GM21737 (cell line): ENCODE results near the gene NOTCH1.

ENCODE experiments used
- ATAC-seq: cut with Tn5 transposase; IDR thresholded peaks from one replicate; pipeline ENCODE4 v1.9.1; 2021; ENCODE audit warnings: mild to moderate bottlenecking, moderate library complexity; ENCODE audit not compliant: unreplicated experiment

The NOTCH1 gene

GRCh38 chr9:136470356-136470755, 75.5 kb downstream of the NOTCH1 start:
- ATAC-seq = no peak

- no peak for ATAC-seq
These were observed 78.1 kb downstream of the NOTCH1 start for GRCh38 chr9:136467766-136468165.

- ATAC-seq = no peak
These were observed 79.7 kb downstream of the NOTCH1 start for GRCh38 chr9:136466155-136466541.

GRCh38 chr9:136465500-136466154, 80.2 kb downstream of the NOTCH1 start:
- ATAC-seq = no peak

- no peak for ATAC-seq
These were observed 81.6 kb downstream of the NOTCH1 start for GRCh38 chr9:136464241-136464640.

- no peak for ATAC-seq
These were observed 82.3 kb downstream of the NOTCH1 start for GRCh38 chr9:136463578-136463977.

GRCh38 chr9:136462664-136463063, 83.2 kb downstream of the NOTCH1 start:
- ATAC-seq = no peak

GRCh38 chr9:136460772-136461325, 85.0 kb downstream of the NOTCH1 start:
- ATAC-seq = no peak

- ATAC-seq = no peak
These were observed 86.4 kb downstream of the NOTCH1 start for GRCh38 chr9:136459425-136459824.

GRCh38 chr9:136457326-136457725, 88.5 kb downstream of the NOTCH1 start:
- ATAC-seq = no peak

- no peak for ATAC-seq
These were observed 89.6 kb downstream of the NOTCH1 start for GRCh38 chr9:136456258-136456657.

GRCh38 chr9:136455043-136456002, 90.5 kb downstream of the NOTCH1 start:
- no peak for ATAC-seq

- no peak for ATAC-seq
These were observed 91.6 kb downstream of the NOTCH1 start for GRCh38 chr9:136454026-136454796.

GRCh38 chr9:136453326-136453725, 92.5 kb downstream of the NOTCH1 start:
- no peak for ATAC-seq

GRCh38 chr9:136451221-136451877, 94.5 kb downstream of the NOTCH1 start:
- no peak for ATAC-seq

GRCh38 chr9:136448655-136449054, 97.2 kb downstream of the NOTCH1 start:
- ATAC-seq = no peak

GRCh38 chr9:136447173-136447778, 98.6 kb downstream of the NOTCH1 start:
- no peak for ATAC-seq

GRCh38 chr9:136445799-136446198, 100.0 kb downstream of the NOTCH1 start:
- ATAC-seq = no peak
